Panc1 (cell line): Measurements from ENCODE around the gene RABGGTA.

Source experiments
- CTCF ChIP-seq: fragments of 450-650 bp; IDR thresholded peaks from 2 replicates; pipeline ENCODE4 v1.5.1; 2017; ENCODE audit warnings: mild to moderate bottlenecking
- POLR2AphosphoS5 ChIP-seq: IDR thresholded peaks from 2 replicates; pipeline ENCODE4 v1.6.1; 2012; ENCODE audit warnings: mild to moderate bottlenecking, low read depth, low read length, moderate library complexity
- REST ChIP-seq, 2 experiments: IDR thresholded peaks; 2 replicates each; pipeline ENCODE4 v1.6.1; 2011 to 2012; ENCODE audit warnings: low read depth in 2 of 2, control low read depth in 1 of 2, low read length in 1 of 2, mild to moderate bottlenecking in 1 of 2, moderate library complexity in 1 of 2; ENCODE audit not compliant: insufficient read depth in 1 of 2
- SIN3A ChIP-seq: IDR thresholded peaks from 2 replicates; pipeline ENCODE4 v1.6.1; 2012; ENCODE audit warnings: low read depth, mild to moderate bottlenecking, low read length, moderate library complexity, borderline replicate concordance; ENCODE audit not compliant: insufficient read depth

GRCh38 chr14:24262821-24263733, 8.3 kb downstream of the RABGGTA start, which contains the start of gene TGM1:
- TF ChIP-seq CTCF: no peak
- no peak for TF ChIP-seq SIN3A
- TF ChIP-seq REST (IDR thresholded peaks at IDR 0.05; ENCODE audit: insufficient read depth in 1 of 2, low read depth in 2 of 2, low read length in 1 of 2): no peak
- no peak for TF ChIP-seq POLR2AphosphoS5
